HCT116 (cell line): ENCODE results near the gene EEA1. TPM values are rescaled to one million over a fixed set of nuclear protein-coding genes. Genes with fewer than 3 reads are reported as not detected.

Experiments
- ATAC-seq: fragments of 200-7000 bp; cut with Tn5 transposase; 2 replicates; pipeline ENCODE4 v1.9.1; 2020; ENCODE audit warnings: mild to moderate bottlenecking, moderate library complexity
- BruUV-seq: library from RNA; stranded (reverse); fragments of 400-500 nt; replicated peaks from 2 replicates; lab custom pipeline; 2021; lab: Mats Ljungman, UMichigan
- CTCF ChIA-PET: fragments of 300-600 bp; sonication (Branson Sonifier 250); formaldehyde crosslinking; loops from one replicate; lab custom pipeline; 2021; ENCODE audit warnings: antibody characterized with exemption; lab: Charles Lee
- POLR2A ChIA-PET: fragments of 300-600, 350-600 bp; sonication (Branson Sonifier 250); formaldehyde crosslinking; loops from one replicate; lab custom pipeline; 2021; ENCODE audit warnings: antibody characterized with exemption; lab: Charles Lee
- RAD21 ChIA-PET, 2 experiments: fragments of 300-600 bp; sonication (Branson Sonifier 250); formaldehyde crosslinking; loops; one replicate each; lab custom pipeline; 2023; ENCODE audit warnings: low total read pairs in 2 of 2; ENCODE audit not compliant: uncharacterized antibody in 2 of 2, unreplicated experiment in 2 of 2, low non-redundant PET in 1 of 2; lab: Charles Lee
- DNase-seq: peaks from one replicate; pipeline ENCODE4 v3.0.0-alpha.2; 2010; ENCODE audit warnings: low read depth, low spot score
- H2AFZ ChIP-seq: fragments of 200-600 bp; shearing (Covaris generic), sonication (generic); 2 replicates; pipeline ENCODE4 v1.6.1; 2017; ENCODE audit warnings: low read depth, mixed run types, mixed read lengths, antibody characterized with exemption, low read length; ENCODE audit not compliant: poor library complexity, severe bottlenecking
- H3K27ac ChIP-seq: 2 replicates; pipeline ENCODE4 v1.5.1; 2012; ENCODE audit warnings: low read depth, low read length
- H3K27me3 ChIP-seq: fragments of 200-600 bp; sonication (generic); 2 replicates; pipeline ENCODE4 v1.6.1; 2016; ENCODE audit warnings: mixed run types, low read length, mixed read lengths; ENCODE audit not compliant: insufficient read depth
- H3K36me3 ChIP-seq, 2 experiments: fragments of 200-500 bp in 1 of 2; fragments of 200-600 bp in 1 of 2; sonication (Bioruptor generic) in 1 of 2; sonication (generic) in 1 of 2; 2 replicates each; pipeline versions ENCODE4 v1.5.1 to v1.6.1; 2014 to 2016; ENCODE audit warnings: low read length in 2 of 2, inconsistent platforms in 1 of 2, mixed read lengths in 1 of 2, mixed run types in 1 of 2; ENCODE audit not compliant: insufficient read depth in 2 of 2, control insufficient read depth in 1 of 2
- H3K4me1 ChIP-seq, 2 experiments: fragments of 200-600 bp in 1 of 2; sonication (generic) in 1 of 2; 2 replicates each; pipeline versions ENCODE4 v1.5.1 to v1.6.1; 2012 to 2017; ENCODE audit warnings: low read length in 2 of 2, inconsistent platforms in 1 of 2, mild to moderate bottlenecking in 1 of 2, mixed read lengths in 1 of 2, mixed run types in 1 of 2, moderate library complexity in 1 of 2; ENCODE audit not compliant: insufficient read depth in 2 of 2, control insufficient read depth in 1 of 2
- H3K4me2 ChIP-seq: fragments of 200-600 bp; sonication (generic); 2 replicates; pipeline ENCODE4 v1.6.1; 2017; ENCODE audit warnings: mixed run types, low read length, mixed read lengths
- H3K4me3 ChIP-seq, 2 experiments: fragments of 200-600 bp in 1 of 2; sonication (generic) in 1 of 2; replicated peaks in 1 of 2; 2 replicates each; pipeline ENCODE4 v1.5.1; 2011 to 2016; ENCODE audit warnings: low read length in 2 of 2, control low read depth in 1 of 2, low read depth in 1 of 2, mild to moderate bottlenecking in 1 of 2, mixed read lengths in 1 of 2, mixed run types in 1 of 2
- H3K79me2 ChIP-seq: fragments of 200-600 bp; sonication (generic); 2 replicates; pipeline ENCODE4 v1.6.1; 2017; ENCODE audit warnings: mild to moderate bottlenecking, mixed run types, low read length, moderate library complexity, mixed read lengths; ENCODE audit not compliant: insufficient read depth
- H3K9ac ChIP-seq: fragments of 200-600 bp; sonication (generic); 2 replicates; pipeline ENCODE4 v1.6.1; 2016; ENCODE audit warnings: low read length, mixed read lengths
- H3K9me2 ChIP-seq: fragments of 200-600 bp; sonication (generic), shearing (Covaris generic); 2 replicates; pipeline ENCODE4 v1.6.1; 2017; ENCODE audit warnings: mixed run types, mild to moderate bottlenecking, moderate library complexity; ENCODE audit not compliant: insufficient read depth
- H3K9me3 ChIP-seq, 2 experiments: fragments of 200-500 bp in 1 of 2; fragments of 200-600 bp in 1 of 2; sonication (Bioruptor generic) in 1 of 2; sonication (generic) in 1 of 2; 2 replicates each; pipeline ENCODE4 v1.6.1; 2014 to 2017; ENCODE audit warnings: low read length in 2 of 2, mixed read lengths in 2 of 2, inconsistent platforms in 1 of 2, low read depth in 1 of 2, mild to moderate bottlenecking in 1 of 2, mixed run types in 1 of 2, moderate library complexity in 1 of 2; ENCODE audit not compliant: control insufficient read depth in 1 of 2, insufficient read depth in 1 of 2
- H4K20me1 ChIP-seq: fragments of 200-600 bp; sonication (generic), shearing (Covaris generic); 2 replicates; pipeline ENCODE4 v1.6.1; 2017; ENCODE audit warnings: mixed run types, mild to moderate bottlenecking, moderate library complexity; ENCODE audit not compliant: insufficient read depth
- ELF1 ChIP-seq: IDR thresholded peaks from 2 replicates; pipeline ENCODE4 v1.6.1; 2012; ENCODE audit warnings: low read depth, borderline replicate concordance
- FOSL1 ChIP-seq: IDR thresholded peaks from 2 replicates; pipeline ENCODE4 v1.6.1; 2012; ENCODE audit warnings: low read depth
- MAX ChIP-seq: IDR thresholded peaks from 2 replicates; pipeline ENCODE4 v1.6.1; 2012
- SIN3A ChIP-seq: IDR thresholded peaks from 2 replicates; pipeline ENCODE4 v1.6.1; 2012; ENCODE audit warnings: low read depth
- TCF7L2 ChIP-seq: IDR thresholded peaks from 2 replicates; pipeline ENCODE4 v1.7.0; 2011; ENCODE audit warnings: borderline replicate concordance, inconsistent platforms; ENCODE audit not compliant: insufficient read depth, insufficient read length; ENCODE audit errors: extremely low read depth
- intact Hi-C: fragments of 100-400 bp; cut with micrococcal nuclease; formaldehyde crosslinking; loops from 2 replicates; pipeline ENCODE4 v1.10.0; 2022
- total RNA-seq: library from RNA; stranded (reverse); gene quantifications from one replicate; pipeline ENCODE4 v1.2.1, GENCODE V29; 2021; ENCODE audit not compliant: unreplicated experiment
- TF ChIP-seq, protein P1 (sequence below): IDR thresholded peaks from 2 replicates; pipeline ENCODE4 v1.6.1; 2011; ENCODE audit warnings: mild to moderate bottlenecking, low read length, moderate library complexity; ENCODE audit not compliant: insufficient replicate concordance; ENCODE audit errors: extremely low read depth

EEA1 gene
- total RNA-seq, 1 experiment from 2014 or later = 13.8 TPM

- RAD21 ChIA-PET = no interaction called here
- CTCF ChIA-PET = no interaction called here
Observed at GRCh38 chr12:92733181-92733580, 195.9 kb downstream of the EEA1 start.

GRCh38 chr12:92732716-92733115 is 196.4 kb downstream of the EEA1 start:
- intact Hi-C loops = no loop called here
- no peaks in the 10 kb centered on the region for H3K79me2 ChIP-seq
- DNase-seq (no peak), ATAC-seq (no peak)
- no peak overlapping the region for H3K4me2 ChIP-seq
- ChIA-PET POLR2A (no interaction called here), RAD21 (no interaction called here), CTCF (no interaction called here)
- TF ChIP-seq TCF7L2 = no peak
- no peak for TF ChIP-seq MAX
- no peak for TF ChIP-seq ELF1
- no peak for TF ChIP-seq FOSL1
- TF ChIP-seq SIN3A = no peak
- no peaks in the 10 kb centered on the region for H4K20me1 ChIP-seq
- no peaks in the 10 kb centered on the region for H3K27me3 ChIP-seq
- H2AFZ ChIP-seq = no peak overlapping the region
- BruUV-seq = no TSS peak
- H3K9me2 ChIP-seq = no peaks in the 10 kb centered on the region
- H3K27ac ChIP-seq = no peak overlapping the region
- H3K4me1 ChIP-seq = no peaks in the 10 kb centered on the region; a peak in 1 of 4 replicates
- no peak overlapping the region for H3K4me3 ChIP-seq
- H3K9me3 ChIP-seq = no peaks in the 10 kb centered on the region
- H3K9ac ChIP-seq = no peak overlapping the region
- no peaks in the 10 kb centered on the region for H3K36me3 ChIP-seq

More at GRCh38 chr12:92733181-92733580, 195.9 kb downstream of the EEA1 start:
- TF ChIP-seq, protein P1, sequence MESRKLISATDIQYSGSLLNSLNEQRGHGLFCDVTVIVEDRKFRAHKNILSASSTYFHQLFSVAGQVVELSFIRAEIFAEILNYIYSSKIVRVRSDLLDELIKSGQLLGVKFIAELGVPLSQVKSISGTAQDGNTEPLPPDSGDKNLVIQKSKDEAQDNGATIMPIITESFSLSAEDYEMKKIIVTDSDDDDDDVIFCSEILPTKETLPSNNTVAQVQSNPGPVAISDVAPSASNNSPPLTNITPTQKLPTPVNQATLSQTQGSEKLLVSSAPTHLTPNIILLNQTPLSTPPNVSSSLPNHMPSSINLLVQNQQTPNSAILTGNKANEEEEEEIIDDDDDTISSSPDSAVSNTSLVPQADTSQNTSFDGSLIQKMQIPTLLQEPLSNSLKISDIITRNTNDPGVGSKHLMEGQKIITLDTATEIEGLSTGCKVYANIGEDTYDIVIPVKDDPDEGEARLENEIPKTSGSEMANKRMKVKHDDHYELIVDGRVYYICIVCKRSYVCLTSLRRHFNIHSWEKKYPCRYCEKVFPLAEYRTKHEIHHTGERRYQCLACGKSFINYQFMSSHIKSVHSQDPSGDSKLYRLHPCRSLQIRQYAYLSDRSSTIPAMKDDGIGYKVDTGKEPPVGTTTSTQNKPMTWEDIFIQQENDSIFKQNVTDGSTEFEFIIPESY = no peak
- Histone ChIP-seq H3K9me2 (no peaks in the 10 kb centered on the region), H3K36me3 (no peaks in the 10 kb centered on the region), H3K4me3 (no peak overlapping the region), H3K79me2 (no peaks in the 10 kb centered on the region), H3K9me3 (no peaks in the 10 kb centered on the region), H3K4me1 (no peaks in the 10 kb centered on the region; a peak in 1 of 4 replicates), H4K20me1 (no peaks in the 10 kb centered on the region), H3K27ac (no peak overlapping the region), H2AFZ (no peak overlapping the region), H3K9ac (no peak overlapping the region), H3K27me3 (no peaks in the 10 kb centered on the region), H3K4me2 (no peak overlapping the region)
- intact Hi-C loops = no loop called here
- BruUV-seq = no TSS peak
- POLR2A ChIA-PET = no interaction called here
- ATAC-seq (no peak), DNase-seq (no peak)
